Activated CD4-positive, alpha-beta T cell treated with anti-CD3 and anti-CD28 coated beads, Interleukin-2, Interleukin-4, amounts not matched to agents 100 ng/mL and 50 ng/mL, durations not matched to agents 16 hours and 8 hours (primary cell): ENCODE data around the gene PLG.
"Not testable (repeated sequence)": the region's sequence is repeated elsewhere in the genome, so short reads cannot be mapped to it uniquely, and the experiment has no call there.

Experiments used
- DNase-seq: peaks from one replicate; pipeline ENCODE4 v3.0.0-alpha.2; 2020; ENCODE audit warnings: low spot score

The PLG gene

DNA sequence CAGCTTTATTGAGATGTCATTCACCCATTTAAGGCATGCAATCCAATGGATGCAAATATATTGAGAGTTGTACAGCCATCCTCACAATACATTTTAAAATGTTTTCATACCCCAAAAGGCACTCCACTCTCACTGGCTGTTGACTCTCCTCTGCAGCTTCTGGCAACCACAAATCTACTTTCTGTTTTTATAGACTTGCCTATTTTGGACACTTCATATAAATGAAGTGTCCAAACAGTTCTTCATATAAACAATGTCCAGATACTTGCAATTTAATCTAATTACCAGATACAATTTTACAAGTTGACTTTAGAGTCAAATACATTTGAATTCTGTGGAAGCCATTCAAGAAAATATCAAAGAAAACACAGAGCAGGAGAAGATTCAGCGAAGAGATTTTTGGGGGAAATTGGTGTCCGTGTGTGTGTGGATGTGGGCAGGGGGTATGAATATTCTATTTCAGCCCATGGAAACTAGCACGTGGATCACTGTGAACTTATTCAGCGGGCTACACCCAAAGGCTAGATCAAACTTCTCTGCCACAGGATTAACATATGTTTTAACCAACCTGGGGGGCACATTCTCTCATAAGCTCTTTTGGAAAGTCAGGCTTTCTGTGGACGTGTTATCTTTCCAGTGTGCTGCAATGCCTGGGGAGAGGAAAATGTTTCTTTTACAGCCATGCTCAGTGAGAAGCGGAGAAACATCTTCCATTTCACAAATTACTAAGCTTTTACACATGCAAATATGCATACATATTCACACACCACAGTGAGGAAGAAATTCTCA, 73.9 kb downstream of the PLG start:
- no peak for DNase-seq

DNA sequence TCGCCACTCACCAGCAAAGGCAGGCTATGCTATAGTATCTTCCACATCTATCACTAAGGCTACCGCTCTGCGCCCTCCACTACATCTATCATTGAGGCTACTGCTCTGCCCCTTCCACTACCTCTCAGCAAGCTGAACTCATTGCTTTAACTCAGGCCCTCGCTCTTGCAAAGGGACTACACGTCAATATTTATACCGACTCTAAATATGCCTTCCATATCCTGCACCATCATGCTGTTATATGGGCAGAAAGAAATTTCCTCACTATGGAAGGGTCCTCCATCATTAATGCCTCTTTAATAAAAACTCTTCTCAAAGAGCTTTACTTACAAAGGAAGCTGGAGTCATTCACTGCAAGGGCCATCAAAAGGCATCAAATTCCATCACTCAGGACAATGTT, 77.1 kb downstream of the PLG start:
- not testable (repeated sequence) for DNase-seq

DNA sequence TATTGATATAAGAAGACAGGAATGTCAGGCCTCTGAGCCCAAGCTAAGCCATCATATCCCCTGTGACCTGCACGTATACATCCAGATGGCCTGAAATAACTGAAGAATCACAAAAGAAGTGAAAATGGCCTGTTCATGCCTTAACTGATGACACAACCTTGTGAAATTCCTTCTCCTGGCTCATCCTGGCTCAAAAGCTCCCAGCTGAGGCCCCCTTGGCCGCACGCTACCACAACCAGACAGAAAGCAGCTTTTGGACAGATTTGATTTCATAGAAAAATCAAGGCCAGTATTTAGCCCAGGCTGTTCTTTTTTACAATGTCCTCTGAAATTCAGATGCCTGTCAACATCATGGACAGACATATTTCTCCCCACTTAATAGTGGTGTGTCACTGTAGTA, 78.6 kb downstream of the PLG start:
- DNase-seq = not testable (repeated sequence)

DNA sequence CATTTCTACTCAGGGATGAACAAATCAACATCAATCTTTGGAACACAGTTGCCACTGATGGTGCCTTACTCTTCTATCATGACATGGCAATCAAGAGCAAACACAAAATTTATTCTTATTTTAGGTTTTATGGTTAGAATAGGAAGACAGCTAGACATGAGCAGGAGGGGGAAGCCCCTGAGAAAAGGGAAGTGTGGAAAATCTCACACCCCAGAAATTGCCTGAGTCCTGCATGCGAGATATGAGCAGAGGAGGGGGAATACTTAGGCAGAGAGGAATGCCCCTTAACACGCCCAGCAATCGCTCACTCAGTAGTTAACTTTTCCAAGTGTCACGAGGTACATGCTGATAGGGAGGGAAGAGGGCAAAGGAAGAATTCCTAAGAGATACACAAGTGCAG, 79.3 kb downstream of the PLG start:
- no peak for DNase-seq

DNA sequence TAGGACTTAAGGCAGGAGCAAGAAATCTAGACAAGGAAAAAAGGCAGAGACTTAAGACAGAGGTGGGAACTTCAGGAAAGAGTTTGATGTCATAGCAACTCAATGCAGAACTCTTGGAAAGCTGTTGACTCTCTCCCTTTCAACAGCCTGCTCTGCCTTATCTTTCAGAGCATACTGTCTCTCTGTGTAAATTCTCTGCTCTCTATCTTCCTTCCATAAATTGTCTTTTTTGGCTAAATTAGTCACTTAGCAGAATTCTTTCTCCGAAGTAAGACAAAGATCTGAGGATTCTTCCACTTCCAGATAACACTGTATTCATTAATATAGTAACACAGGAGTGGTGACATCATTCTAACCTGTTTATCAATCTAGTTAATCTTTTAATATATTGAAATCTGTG, 80.2 kb downstream of the PLG start:
- DNase-seq = no peak

DNA sequence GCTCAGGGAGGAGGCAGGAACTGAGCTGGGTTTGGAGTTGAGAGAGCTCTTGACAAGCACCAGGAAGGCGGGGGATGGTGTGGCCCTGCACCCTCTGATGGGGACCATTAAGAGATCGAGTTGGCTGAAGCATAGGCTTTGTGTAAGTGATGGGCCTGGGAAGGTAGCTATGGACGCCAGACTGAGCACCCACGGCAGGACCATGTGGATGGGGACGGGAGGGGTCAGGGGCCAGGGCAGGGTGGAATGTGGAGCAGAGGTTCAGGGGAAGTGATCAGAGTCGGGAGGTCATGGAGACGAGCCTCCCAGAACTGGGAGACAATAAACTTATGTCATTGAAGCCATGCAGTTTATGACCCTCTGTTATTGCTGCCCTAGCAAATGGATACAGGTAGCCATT, 81.7 kb downstream of the PLG start:
- no peak for DNase-seq

DNA sequence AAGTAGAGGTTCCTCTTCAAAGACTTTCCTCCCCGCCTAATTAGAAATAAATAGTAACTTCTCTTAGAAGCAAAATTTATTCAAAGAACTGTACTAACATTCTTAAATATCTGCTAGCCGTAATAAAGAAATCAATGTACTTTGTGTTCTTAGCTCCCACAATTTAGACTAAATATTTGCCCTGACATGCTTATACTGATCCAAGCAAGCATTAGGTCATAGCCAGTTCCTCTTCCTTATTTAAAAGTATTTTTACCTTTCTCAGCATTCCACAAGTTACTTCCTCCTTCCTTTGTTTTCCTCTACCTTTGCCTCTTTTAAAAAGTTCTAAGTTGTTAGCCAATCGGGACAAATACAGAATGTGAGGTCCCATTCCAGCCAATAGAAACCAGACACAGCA, 86.1 kb downstream of the PLG start:
- not testable (repeated sequence) for DNase-seq

DNA sequence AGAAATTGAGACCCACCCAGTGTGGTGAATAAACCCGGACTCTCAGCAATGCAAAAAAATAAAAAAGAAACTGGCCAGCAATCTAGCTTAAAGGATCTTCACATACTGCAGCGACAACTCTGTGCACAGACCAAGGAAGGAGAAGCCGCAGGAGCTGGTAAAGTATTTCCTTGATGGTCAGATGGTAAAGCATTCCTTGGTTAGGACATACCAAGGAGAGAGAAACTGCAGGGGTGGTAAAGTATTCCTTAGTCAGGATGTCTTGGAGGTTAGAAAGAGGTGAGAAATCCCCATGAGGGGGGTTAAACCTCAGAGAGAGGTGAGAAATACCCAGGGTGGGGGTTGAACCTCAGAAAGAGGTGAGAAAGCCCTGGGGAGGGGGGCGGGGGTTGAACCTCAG, 86.8 kb downstream of the PLG start:
- DNase-seq = no peak

DNA sequence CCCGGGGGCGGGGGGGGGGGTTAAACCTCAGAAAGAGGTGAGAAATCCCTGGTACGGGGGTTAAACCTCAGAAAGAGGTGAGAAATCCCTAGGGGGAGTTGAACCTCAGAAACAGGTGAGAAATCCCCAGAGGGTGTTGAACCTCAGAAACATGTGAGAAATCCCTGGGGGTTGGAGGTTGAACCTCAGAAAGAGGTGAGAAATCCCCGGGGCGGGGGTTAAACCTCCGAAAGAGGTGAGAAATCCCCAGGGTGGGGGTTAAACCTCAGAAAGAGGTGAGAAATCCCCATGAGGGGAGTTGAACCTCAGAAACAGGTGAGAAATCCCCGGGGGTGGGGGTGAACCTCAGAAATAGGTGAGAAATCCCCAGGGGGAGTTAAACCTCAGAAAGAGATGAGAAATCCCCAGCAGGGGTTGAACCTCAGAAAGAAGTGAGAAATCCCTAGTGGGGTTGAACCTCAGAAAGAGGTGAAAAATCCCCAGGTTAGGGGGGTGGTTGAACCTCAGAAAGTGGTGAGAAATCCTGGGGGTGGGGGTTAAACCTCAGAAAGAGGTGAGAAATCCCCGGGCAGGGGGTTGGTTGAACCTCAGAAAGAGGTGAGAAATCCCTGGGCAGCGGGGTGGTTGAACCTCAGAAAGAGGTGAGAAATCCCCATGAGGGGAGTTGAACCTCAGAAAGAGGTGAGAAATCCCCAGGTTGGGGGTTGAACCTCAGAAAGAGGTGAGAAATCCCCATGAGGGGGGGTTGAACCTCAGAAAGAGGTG, 87.4 kb downstream of the PLG start:
- no peak for DNase-seq

DNA sequence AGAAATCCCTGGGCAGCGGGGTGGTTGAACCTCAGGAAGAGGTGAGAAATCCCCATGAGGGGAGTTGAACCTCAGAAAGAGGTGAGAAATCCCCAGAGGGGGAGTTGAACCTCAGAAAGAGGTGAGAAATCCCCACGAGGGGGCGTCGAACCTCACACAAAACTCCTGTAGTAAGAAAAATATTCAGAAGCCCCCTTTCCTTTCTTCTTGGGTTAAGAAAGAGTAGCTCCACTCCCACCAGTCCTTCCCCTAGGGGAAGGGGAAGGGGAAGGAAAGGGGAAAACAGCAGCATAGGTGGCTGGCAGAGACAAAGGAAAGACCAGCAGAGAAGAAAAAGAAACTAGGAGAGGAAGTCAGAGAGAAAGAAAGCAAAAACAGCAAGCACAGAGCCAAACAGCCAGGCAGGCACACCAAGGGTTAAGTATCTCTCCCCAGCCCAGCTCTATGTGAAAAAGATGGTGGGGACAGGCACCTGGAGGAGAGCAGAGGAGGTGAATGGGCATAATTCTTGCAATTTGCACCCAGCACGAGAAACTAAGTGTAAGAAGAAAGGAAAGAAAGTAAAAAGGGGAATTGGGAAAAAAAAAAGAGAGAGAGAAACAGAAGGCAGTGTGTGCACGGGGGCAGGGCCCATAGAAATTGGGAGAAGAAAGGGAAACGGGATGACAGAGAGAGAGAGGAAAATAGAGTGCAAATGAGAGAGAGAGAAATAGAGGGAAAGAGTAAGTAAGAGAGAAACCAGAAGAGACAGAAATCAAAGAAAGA, 88.2 kb downstream of the PLG start:
- no peak for DNase-seq

DNA sequence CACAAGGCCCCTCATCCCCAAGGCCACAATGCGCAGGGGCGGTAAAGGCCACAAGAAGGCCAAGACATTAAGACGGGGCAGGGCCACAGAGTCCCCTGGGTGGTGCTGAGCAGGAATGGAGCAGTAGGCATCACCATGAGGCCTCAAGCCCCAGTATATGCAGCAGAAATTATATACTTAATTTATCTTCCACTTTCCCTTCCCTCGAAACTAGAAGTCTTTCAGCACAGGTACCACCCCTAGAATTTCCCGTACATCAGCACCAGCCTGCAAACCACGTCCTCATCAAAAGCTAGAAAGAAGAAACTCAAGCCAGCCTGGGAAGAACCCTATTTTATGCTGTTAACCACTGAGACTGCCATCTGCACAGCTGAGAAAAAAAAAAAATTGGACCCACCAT, 89.4 kb downstream of the PLG start:
- DNase-seq = no peak

DNA sequence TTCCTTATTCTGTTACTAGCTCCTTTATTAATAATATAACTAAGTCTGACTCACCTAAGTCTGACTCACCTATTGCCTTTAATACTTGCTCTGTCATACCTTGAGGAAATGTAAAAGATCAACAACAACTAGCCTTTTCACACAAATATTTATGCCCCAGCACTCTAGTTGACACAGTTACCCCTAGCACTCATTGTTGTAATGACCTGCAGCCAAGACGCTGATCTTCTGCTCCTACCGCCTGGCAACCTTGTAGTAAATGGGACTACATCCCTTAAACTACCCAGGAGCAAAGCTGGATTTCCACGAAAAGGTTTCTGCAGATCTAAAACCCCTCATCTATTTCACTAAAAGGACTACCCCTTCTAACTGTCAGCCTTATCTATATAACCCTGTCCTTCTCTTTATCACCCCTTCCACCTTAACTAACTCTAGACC, 90.0 kb downstream of the PLG start:
- DNase-seq = no peak

DNA sequence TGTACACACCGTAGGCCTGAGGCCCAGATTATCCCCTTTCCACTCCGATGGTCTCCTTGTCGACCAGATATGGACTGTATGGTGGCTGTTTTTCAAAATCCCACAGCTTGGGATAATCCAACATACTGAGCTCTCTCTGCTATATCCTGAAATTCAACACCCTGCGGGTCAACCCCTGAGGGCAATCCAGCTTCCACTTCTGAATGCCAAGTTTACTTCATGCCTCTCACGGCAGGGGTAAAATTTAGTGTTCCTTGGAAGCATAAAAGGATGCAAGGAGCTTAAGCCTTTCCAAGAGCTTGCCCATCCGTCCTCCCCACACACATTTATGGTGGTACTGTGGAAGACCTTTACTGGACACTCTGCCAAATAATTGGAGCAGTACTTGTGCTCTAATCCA, 90.7 kb downstream of the PLG start:
- no peak for DNase-seq

DNA sequence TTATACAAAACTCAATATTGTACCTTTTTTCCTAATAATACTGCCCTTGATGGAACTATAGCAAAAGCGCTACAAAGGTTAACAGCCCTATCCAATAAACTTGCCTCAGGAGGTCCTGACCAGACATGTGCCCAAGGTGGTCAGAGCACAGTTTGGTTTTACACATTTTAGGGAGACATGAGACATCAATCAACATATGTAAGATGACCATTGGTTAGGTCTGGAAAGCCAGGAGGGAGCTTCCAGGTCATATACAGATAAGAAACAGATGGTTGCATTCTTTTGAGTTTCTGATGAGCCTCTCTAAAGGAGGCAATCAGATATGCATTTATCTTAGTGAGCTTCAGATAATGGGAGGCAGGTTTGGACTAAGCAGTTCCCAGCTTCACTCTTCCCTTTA, 91.6 kb downstream of the PLG start:
- DNase-seq = no peak

DNA sequence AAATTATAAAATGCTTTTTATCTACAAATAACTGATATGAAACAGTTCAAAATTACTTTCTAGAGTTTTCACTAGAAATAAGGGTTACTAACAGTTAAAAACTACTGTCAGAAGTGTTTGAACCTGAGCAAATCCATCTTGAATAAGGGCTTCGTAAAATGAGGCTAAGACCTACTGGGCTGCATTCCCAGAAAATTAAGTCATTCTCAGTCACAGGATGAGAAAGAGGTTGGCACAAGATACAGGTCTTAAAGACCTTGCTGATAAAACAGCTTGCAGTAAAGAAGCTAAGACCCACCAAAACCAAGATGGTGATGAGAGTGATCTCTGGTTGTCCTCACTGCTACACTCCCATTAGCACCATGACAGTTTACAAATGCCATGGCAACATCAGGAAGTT, 93.7 kb downstream of the PLG start:
- no peak for DNase-seq

DNA sequence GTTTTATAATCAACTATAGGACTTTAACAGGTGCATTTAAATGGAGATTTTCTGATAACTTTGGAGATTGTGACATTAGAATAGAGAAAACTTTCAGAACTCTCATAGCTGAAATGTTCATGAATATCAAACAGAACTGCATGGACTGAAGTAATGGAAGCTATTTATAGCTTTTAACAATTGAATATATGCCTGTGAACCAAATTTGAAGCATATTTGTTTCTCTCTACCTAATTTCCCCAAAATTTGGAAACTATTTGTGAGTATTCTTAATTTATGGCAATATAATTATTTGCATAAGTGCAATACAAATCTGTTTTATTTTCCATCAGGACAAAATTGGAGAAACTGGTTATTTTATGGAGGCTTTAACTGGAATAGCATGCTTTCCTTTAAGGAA, 96.6 kb downstream of the PLG start:
- no peak for DNase-seq

DNA sequence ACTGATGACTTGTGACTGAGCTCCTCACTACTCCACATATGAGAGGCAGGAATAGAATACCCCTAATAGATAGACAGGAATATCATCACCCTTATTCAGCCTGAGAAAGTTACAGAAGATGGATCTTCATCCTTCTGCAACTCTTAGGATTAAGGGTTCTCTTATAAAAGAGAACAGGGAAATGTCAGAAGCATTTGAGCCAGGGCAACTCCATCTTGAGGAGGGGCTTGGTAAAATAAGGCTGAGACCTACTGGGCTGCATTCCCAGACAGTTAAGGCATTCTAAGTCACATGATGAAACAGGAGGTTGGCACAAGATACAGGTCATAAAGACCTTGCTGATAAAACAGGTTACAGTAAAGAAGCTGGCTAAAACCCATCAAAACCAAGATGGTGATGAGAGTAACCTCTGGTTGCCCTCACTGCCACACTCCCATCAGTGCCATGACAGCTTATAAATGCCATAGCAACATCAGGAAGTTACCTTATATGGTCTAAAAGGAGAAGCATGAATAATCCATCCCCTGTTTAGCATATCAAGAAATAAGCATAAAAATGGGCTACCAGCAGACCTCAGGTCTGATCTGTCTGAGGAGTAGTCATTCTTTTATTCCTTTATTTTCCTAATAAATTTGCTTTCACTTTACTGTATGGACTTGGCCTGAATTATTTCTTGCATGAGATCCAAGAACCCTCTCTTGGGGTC, 97.9 kb downstream of the PLG start:
- no peak for DNase-seq

DNA sequence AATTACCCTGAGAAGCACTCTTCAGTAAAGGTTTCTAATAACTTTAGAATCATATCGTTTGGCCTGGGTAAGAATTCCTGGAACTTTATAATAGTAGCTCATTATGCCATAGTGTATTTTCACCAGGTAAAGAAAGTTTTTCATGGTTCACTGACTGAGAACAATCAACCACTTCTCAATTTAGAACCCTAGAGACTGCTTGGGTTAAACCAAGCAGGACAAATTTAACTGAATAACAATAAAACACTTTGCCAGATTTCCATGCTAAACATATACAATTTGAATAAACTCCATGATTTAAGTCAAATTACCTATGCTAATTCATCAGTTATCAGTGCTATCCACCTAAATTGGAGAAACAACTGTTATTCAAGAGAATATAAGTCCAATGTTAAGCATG, 99.4 kb downstream of the PLG start:
- DNase-seq = no peak

DNA sequence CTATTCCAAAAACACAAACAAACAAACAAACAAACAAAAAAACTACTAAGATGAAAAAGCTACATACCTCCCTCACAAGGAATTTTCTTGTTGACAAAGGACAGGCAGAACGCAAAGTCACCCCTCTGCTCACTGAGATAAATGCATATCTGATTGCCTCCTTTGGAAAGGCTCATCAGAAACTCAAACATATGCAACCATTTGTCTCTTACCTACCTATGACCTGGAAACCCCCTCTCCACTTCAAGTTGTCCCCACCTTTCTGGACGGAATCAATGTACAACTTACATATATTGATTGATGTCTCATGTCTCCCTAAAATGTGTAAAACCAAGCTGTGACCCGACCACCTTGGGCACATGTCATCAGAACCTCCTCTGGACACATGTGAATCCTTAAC, 100.0 kb downstream of the PLG start:
- not testable (repeated sequence) for DNase-seq
